NCI-H146 treated with DMSO at 0.1 percent for 48 hours (cell line): ENCODE measurements around the gene RUNX2.
A peak's percentile ranks its signal among the peaks of the same experiment; 100 is the strongest.

Experiments
- DNase-seq: peaks from one replicate; lab custom pipeline; 2025; ENCODE audit not compliant: unreplicated experiment; lab: John Stamatoyannopoulos, UW

The RUNX2 gene

DNA sequence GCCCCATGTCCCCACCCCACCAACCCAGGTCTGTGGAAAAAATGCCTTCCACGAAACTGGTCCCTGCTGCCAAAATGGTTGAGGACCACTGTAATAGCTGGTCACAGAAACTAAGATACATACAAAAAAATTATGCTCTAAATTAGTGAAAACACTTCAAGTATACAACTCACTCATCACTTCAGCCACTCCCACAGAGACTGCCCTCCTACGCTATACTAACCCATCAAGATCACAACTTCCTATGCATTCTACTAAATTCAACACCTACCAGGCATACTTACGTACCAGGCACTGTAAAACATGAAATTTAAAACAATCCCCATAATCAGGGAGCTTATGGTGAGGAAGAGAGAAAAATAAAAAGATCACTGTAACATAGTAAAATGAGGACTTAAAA is 22.9 kb downstream of the RUNX2 start:
- no peak for DNase-seq

DNA sequence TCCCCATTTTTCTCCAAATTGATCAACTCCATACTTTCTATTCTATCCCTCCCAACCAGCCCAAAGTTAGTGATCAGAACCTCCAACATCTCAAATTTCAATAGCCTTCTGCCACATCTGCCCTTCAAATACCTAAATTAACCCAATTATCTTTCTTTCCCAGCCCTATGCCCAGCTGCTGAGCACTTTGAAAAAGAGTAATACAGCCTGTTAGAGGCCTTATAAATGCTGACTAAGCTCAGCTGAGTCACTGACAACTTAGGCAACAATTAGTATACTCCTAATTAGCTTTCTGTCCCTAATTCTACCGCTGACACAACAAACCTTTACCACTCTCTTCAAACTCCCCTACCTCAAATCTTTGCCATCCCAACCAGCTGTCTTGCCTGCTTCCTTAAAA is 23.5 kb downstream of the RUNX2 start:
- DNase-seq = no peak

DNA sequence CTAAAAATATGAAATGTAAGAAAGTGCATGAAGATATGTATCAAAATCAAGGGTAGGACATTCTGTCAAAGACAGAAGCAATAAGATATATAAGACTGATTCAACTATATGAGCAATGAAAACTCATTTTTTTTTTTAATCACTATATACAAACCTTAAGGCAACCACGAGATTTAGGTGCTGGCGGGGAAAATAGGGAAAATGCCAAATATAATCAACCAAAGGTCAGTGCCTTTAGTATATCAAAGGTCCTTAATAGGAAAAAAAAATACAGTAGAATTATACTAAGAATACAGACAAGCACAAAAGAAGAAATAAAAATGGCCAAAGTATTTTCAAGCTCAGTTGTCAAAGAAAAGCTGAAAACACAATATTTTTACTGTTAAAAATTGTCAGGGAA is 25.5 kb downstream of the RUNX2 start:
- DNase-seq = no peak

DNA sequence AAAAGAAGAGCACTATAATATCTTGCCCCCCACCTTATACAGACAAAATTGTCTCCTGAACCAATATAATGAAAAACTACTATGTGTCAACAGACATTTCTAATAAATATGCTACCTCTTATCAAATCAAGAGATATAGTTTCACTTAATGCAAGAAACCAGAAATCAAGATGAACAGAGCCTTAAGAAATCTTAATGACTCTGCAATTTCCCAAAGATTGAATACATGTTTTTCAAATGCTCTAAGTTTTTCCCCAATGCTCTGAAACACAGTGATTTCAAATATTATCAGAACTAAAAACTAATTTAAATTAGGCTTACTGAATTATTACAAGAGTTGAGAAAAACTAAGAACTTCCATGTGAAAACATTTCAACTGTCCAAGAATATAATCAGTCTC is 36.3 kb downstream of the RUNX2 start:
- no peak for DNase-seq

DNA sequence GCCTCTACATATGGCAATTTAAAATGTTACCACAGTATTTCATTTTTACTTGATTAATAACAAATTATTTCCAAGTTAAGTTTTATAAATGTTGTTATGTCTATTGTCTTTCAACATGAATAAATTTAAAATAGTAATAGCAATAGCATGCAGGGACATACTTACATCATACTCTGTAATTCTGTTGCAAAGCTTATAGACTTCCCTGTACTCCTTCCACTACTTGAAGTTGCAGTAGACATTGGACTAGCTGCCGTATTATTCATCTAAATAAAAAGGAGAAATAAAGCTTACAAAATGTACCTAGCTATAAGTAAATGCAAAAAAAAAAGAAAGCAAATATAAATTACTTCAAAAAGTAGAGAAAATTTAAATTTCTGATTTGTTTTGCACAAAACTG is 36.9 kb downstream of the RUNX2 start:
- DNase-seq = no peak

DNA sequence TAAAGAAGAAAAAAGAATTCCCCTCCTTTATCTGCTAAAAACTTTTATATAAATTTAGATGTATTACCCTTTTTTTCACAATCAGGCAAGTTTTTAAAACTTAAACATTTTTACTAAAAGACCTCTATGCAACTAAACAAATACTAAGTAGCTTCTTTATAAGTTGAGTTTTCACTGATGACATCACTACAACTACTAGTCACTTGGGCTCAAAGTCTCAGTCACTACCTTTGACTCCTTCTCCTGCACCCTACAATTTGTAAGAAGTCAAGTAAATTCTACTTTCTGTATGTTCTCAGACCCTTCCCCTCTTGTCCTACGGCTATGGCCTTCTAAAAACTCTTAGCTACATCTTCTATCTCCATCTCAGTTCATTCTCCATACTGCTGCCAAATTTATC is 38.4 kb downstream of the RUNX2 start:
- no peak for DNase-seq

DNA sequence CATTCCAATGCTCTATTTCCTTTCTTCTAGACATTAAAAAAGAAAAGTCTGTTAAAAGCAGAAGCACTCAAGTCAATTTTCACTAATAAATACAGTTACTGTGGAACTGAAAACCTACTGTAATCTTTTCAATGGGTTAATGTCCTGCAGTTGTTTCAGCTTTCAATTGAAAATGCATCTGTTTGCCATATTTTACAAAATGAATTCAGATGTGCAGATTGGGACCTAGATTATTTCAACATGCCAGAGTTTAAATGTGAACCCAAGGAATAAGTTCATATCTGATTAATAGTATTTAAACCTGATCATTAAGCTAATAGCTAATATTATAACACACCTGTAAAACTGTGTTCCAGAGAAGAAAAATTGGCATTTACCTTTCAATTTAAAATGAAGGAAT is 39.9 kb downstream of the RUNX2 start:
- no peak for DNase-seq

DNA sequence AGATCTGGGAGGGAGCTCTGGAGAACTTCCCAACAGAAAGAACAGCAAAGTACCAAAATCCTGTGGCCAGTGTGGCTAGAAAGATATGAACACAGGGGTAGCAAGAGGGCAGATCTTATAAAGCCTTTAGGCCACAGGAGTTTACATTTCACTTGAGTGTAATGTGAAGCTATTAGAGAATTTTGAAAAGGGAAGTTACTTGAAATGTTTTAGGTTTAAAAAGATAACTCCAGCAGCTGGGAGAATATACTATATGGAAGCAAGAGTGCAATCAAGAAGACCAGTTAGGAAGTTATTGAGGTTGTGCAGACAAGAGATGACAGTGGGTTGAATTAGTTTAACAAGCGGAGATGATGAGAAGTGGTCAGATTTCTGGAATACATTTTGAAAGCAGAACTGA is 41.7 kb downstream of the RUNX2 start:
- DNase-seq = no peak

DNA sequence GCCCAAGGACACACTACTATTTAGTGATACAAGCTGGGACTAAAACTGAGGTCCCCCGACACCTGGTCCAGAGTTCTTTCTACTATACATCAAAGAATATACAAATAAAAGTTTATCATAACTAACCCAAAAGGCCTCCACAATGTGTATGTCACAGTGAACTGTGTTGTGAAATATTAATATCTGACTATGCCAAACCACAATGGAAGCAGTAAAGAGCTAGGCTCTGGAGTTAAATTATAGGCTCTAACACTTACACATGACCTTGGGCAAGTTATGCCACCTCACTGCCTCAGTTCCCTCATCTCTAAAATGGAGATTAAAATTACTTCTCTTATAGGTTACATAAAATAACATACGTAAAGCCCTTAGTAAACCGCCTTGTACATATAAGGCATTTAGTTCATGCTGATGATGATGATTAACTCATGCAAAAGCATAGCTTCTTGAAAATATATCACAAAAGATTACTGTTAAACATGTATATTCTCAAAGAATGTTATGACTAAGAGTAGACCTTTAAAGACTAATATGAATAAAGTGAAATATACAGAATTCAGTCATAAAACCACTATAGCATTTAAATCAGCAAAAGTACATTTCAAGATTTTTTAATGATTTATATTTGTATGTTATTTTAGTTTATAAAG is 43.9 kb downstream of the RUNX2 start:
- DNase-seq = no peak

DNA sequence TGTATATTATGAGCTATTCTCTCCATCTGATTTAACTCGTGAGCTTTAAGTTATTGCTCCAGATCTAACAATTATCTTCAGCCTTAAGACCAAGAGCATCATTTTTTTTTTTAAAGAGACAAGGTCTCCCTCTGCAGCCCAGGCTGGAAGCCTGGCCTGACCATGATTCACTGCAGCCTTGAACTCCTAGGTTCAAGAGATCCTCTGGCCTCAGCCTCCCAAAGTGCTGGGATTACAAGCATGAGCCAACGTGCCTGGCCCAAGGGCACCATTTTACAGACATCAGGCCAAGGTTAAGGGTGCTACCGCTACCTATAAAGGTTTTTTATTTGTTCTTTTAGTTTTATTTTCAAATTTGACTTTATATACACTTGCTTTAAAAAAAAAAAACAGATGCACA is 47.3 kb downstream of the RUNX2 start:
- no peak for DNase-seq

DNA sequence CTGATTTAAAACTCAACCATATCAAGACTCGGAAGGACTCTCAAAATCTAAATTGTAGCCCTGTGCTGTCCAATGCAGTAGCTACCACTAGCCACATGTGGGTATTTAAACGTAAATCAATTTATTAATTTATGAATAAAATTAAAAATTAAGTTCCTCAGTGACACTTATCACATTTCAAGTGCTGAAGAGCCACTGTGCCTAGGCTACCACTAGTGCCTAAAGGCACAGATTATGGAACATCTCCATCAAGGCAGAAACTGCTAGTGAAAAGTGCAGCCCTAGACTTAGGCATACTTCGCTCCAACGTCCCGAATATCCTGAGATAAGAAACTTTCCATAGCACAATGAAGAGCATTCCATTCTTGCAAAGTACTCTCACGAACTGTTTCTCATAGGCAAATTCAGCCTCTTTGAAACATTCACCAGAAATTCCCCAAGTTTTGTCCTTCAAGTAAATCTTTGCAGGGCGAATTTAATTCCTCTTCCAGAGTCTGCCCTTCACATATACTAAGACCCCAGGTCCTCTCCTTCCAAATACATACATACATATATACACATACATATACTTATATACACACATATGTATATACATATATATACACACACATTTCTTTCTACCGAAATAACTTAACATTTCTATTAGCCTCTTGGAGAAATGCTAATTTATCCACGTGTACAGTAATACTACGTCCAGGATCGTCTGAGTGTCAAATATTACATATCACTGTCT is 48.3 kb downstream of the RUNX2 start:
- no peak for DNase-seq

DNA sequence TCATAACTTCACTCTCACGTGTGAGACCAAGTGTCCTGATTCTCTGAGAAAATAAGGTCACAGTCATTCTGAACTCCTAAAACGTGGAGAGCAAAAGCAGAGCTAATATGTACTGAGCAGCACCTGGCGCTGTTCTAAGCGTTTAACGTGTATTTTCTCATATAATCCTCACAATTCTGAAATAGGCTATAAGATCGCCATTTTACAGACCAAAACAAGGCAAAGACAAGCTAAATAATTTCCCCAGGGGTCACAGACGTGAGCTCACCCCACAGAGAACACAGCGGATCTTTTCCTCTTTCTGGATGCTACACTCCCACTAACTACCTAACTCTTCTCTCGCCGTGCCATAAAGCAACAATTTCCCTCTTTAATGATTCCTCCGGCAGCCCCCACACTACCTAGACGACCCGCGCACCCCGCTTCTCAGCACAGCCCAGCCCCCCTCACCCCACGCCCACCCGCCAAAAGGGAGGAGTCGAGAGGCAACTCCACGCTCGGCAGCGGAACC is 49.0 kb downstream of the RUNX2 start:
- DNase-seq = no peak

DNA sequence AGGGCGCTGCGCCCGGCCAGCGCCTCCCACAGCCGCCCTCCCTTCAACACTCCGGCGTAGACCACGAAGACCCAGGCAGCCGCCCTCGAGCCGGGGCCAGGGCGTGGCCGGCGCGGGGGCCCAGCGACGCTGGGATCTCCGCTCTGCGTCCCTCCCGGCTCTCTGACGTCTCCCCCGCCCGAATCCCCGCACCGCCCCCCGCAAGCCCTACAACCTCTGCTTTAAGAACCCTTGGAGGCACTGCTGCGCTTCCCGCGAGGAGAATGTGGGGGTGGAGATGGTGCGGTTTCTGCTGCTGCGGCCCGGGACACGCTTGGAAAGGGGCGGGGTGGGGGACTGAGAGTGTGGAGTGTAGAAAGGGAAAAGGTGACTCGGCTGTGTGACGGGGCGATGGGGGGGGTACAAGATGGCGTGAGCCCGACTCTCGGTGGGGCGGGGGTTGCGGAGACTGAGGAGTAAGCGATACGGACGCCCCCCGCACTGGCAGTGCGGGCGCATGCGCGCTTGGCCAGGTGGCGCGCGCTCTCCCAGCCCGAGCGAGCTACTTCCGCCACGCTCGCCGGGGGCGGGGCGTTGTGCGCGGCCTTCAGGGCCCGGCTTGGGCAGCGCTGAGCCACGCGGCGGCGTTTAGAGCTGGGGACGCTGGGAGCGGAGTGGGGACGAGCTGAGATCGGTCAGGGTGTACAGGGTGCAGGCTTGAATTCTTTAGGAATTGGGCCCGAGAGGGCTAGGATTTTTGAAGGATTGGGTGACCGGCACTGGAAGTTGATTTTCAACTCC is 49.6 kb downstream of the RUNX2 start, which contains the start of gene SUPT3H:
TSS of gene SUPT3H (minus strand) at position 381 of the 780 bp plus-strand sequence.
- peak; percentile 53 for DNase-seq

DNA sequence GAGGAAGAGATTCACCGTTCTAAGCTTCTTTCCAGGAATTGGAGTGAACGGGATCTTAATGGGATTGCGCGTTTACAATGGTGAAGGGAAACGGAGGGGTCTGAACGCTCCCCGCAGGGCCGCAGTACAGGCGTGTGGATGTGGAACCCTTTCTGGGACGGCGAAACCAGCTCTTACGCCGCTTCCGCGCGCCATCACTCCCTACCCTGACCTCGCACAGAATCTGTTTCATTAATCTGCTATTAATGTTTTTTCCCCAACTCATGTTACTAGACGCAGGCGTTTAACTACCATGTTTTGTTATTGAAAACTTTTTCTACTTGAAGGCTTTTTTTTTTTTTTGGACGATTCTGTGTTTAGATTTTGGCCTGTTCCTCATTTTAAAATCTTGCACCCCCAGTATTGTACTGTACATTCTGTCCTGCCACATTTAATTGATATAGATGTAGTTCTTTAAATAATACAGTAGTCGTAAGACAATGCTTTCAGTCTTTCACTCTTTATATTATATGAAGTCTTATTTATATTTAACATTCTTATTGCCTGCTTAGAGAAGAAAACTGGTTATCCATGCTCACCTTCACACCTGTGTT is 50.3 kb downstream of the RUNX2 start:
- no peak for DNase-seq

DNA sequence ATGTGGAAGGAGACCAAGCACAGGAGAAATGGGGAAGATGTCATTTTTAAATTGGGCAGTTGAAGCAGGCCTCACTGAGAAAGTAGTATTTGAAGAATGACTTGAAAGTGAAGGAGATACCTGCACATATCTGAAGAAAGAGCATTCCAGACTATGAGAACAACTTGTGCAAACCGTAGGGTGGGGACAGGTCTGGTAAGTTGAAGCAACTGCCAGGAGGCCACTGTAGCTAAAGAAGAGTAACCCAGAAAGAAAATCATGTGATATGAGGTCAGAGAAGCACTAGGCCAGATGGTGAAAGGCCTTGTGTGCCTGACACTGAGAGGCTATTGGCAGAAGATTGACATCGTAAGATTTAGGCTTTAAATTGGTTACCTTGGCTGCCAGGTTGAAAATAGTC is 54.3 kb downstream of the RUNX2 start:
- DNase-seq = no peak

DNA sequence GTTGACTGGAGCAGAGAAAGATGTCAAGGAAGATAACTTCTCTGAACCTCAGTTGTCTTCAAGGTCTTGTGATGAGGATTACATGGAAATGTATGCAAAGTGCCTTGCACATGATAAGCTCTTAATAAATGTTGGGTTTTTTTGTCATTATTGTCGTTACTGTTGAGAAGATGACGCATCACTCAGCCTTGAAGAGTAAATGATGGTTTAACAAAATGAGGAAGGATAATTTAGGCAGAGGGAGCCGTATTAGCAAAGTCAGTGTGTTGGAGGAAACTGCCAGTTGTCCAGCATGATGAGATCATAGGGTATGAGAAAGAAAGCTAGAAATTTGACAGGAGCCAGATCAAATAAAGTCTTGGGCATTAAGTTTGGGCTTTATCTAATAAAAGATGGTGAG is 58.4 kb downstream of the RUNX2 start:
- no peak for DNase-seq

DNA sequence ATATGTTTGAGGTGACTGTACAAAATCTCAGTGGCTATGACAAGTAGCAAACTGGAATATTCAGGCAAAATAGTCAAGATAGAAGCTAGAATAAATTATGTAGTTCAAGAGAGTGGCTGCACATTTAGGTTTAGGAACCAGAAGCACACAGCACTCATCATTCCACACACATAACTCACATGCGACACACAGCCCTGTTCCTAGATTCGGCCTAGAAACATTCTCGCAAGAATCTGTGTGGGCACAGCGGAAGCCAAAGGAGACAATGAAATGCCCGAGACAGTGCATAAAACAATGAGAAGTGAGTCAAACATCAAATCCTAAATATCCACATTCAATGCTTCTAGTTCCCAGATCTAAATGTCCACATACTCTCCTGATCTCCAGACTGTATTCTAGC is 59.1 kb downstream of the RUNX2 start:
- DNase-seq = no peak

DNA sequence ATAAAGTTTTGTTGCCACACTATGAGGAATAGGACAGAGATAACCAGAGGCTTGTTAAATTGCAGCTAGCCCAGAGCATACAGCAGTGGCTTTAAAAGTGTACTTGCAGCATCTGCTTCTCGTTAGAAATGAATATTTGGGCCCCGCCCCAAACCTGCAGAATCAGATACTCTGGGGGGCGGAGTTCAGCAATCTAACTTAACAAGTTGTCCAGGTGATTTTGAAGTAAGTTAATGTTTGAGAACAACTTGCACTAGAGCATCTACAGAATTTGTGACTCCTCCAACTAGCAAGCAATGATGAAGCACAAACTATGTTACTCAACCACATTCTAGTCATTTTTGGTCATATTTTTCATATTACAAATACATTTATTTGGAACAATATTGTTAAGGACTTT is 60.2 kb downstream of the RUNX2 start:
- DNase-seq = no peak

DNA sequence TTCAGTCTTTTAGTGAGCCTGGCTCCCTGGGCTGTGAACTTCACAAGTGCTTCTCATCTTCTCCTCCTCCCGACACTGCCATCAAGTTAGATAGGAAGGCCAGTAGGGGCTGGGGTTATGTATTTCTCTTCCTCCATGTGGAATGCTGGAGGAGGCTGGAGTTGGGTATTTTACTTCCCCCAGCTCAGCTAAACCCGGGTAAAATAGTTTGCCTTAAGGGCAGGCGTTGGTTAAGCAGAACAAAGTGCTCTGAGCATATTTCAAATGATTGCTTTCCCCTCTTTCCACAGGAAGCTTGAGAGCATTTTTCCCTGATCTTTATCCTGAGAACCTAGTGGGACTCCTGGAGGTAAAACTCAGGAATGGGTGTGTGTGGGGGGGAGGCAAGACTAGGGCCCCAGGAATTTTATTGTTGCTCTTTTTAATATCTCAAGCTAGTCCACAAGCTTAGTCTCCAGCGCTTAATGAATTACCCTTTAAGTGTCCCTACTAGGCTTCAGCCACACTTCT is 66.5 kb downstream of the RUNX2 start:
- no peak for DNase-seq

DNA sequence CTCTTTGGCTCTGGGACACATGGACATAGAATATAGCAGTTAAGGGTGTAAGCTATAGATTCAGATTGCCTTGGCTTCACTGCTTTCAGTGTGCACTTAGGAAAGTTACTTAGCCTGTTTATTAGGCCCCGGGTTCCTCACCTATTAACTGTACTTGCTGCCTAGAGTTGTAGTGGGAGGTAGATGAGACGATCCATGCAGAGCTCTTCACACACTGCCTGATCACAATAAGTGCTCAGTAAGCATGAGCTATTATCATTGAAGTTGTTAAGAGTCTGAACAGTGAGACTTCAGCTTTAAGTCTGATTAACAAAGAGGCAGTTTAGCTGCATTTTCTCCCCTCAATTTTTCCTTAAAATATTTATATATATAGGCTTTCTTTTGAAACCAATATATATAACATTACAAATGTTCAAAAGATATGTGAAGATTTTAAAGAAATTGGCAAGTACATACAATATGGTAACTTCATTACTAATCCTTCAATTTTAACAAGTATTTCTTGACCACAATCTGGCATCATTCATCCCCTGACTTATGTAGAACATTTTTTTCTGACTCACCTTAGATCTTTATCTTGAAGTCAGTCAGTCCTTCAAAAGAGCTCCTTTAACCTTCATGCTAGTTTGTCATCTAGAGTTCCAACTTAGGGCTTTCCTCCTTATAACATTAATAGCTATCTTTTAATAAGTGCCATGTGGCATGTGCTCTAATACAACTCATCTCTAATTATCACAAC is 70.1 kb downstream of the RUNX2 start:
- DNase-seq = no peak

DNA sequence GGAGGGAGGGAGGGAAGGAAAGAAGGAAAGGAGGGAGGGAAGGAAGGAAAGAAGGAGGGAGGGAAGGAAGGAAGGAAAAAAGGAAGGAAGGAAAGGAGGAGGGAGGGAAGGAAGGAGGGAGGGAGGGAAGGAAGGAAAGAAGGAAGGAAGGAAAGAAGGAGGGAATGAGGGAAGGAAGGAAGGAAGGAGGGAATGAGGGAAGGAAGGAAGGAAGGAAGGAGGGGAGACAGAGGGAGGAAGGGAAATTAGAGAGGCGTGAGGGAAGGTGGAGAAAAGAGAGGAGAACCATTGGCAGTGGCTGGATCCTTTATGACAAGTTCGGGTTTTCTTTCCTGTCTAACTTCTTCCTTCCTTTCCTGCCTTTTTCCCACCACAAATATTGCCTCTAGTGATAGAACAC is 71.9 kb downstream of the RUNX2 start:
- DNase-seq = no peak
